Breast epithelium (tissue), 4 donors: ENCODE results near the gene FOXC2. TPM values are rescaled to one million over a fixed set of nuclear protein-coding genes. Genes with fewer than 3 reads are reported as not detected.

ENCODE experiments used
- DNase-seq, 2 donors: peaks; one replicate each; pipeline ENCODE4 v3.0.0-alpha.2; 2019; ENCODE audit warnings: low spot score in 2 of 2
- H3K27ac ChIP-seq, 2 donors: fragments of 200-600 bp; sonication (generic) in 1 of 2; one replicate each; pipeline ENCODE4 v1.5.1; 2016 to 2019; ENCODE audit warnings: mild to moderate bottlenecking in 1 of 2
- H3K27me3 ChIP-seq, 2 donors: fragments of 200-600 bp; sonication (generic) in 1 of 2; one replicate each; pipeline versions ENCODE4 v1.5.1 to v1.6.0; 2017 to 2019; ENCODE audit warnings: control low read depth in 1 of 2, mild to moderate bottlenecking in 1 of 2
- H3K36me3 ChIP-seq: fragments of 200-600 bp; one replicate; pipeline ENCODE4 v1.5.1; 2019
- H3K4me1 ChIP-seq, 2 donors: fragments of 200-600 bp; sonication (generic); one replicate each; pipeline ENCODE4 v1.5.1; 2016 to 2019; ENCODE audit warnings: control low read depth in 1 of 2
- H3K4me3 ChIP-seq, 3 donors: fragments of 200-600 bp; sonication (generic); 1 replicate in 2 of 3; 2 replicates in 1 of 3; pipeline ENCODE4 v1.5.1; 2016 to 2019; ENCODE audit warnings: mild to moderate bottlenecking in 3 of 3, moderate library complexity in 2 of 3
- H3K9me3 ChIP-seq, 2 donors: fragments of 200-600 bp; sonication (generic) in 1 of 2; one replicate each; pipeline ENCODE4 v1.5.1; 2016 to 2019; ENCODE audit warnings: control low read depth in 1 of 2
- POLR2A ChIP-seq: fragments of 450-650 bp; IDR thresholded peaks from one replicate; pipeline ENCODE4 v1.6.1; 2016; ENCODE audit warnings: antibody characterized with exemption, mild to moderate bottlenecking, moderate library complexity
- POLR2AphosphoS5 ChIP-seq, 3 donors: sonication (generic); formaldehyde crosslinking; IDR thresholded peaks; one replicate each; pipeline ENCODE4 v1.6.1; 2017; ENCODE audit warnings: antibody characterized with exemption in 3 of 3
- intact Hi-C: fragments of 100-400 bp; cut with DNase I; formaldehyde crosslinking; loops from one replicate; pipeline ENCODE4 v1.15.1; 2023; ENCODE audit warnings: low total_unique reads
- total RNA-seq, 3 donors: library from RNA; depleted of rRNA; stranded (reverse); fragments of >200 nt; gene quantifications; one replicate each; pipeline ENCODE4 v1.1.0, GENCODE V29; 2016
- TF ChIP-seq, protein P1 (sequence below), 3 donors: fragments of 450-650 bp; IDR thresholded peaks; one replicate each; pipeline ENCODE4 v1.5.1; 2016 to 2017; ENCODE audit warnings: antibody characterized with exemption in 3 of 3, mild to moderate bottlenecking in 3 of 3, moderate library complexity in 3 of 3

FOXC2 gene
- total RNA-seq, 3 donors from 2014 or later = 0.15 to 0.98 (median 0.32) TPM

DNA sequence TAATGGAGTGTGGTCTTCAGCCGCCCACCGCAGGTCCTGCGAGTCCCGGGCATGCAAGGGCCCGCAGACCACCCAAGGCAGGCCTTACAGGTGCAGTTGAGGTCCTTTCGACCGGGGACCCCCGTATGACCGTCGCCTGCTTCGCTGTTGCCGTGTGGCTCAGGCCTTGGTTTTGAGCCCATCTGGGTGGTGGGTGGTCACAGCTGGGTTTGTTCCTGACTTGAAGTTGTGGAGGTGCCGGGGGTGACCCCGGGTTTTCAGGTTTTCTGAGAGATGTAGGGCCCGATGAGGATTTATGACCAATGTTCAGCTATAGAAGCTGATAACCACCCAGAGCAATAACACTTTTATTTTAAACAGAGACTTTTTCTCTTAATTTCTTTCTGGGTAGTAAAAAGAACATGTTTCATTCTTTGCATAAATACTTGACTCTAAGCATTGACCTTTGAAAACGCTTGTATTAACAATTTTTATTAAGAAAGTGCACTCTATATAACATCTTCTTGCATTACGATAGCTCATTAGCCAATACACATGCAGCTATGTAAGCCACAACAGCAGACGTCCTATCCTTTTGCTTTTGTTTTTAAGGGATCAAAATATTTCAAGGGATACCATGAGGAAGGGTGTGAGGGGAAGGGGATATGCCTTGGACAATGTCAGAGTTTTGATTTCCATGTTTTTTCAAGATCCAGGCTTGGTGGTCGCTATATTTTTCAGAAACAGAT, 13.6 kb downstream of the FOXC2 start:
- H3K27ac ChIP-seq = no peak overlapping the region
- H3K36me3 ChIP-seq = no peaks in the 10 kb centered on the region
- H3K9me3 ChIP-seq = no peaks in the 10 kb centered on the region
- no peaks in the 10 kb centered on the region for H3K4me1 ChIP-seq
- peaks cover 0 to 62% of the 10 kb centered on the region in 2 donors for H3K27me3 ChIP-seq
- no peak for DNase-seq
- no peak for TF ChIP-seq POLR2A
- TF ChIP-seq, protein P1, sequence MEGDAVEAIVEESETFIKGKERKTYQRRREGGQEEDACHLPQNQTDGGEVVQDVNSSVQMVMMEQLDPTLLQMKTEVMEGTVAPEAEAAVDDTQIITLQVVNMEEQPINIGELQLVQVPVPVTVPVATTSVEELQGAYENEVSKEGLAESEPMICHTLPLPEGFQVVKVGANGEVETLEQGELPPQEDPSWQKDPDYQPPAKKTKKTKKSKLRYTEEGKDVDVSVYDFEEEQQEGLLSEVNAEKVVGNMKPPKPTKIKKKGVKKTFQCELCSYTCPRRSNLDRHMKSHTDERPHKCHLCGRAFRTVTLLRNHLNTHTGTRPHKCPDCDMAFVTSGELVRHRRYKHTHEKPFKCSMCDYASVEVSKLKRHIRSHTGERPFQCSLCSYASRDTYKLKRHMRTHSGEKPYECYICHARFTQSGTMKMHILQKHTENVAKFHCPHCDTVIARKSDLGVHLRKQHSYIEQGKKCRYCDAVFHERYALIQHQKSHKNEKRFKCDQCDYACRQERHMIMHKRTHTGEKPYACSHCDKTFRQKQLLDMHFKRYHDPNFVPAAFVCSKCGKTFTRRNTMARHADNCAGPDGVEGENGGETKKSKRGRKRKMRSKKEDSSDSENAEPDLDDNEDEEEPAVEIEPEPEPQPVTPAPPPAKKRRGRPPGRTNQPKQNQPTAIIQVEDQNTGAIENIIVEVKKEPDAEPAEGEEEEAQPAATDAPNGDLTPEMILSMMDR (IDR thresholded peaks at IDR 0.05) = no peak
- no peak for TF ChIP-seq POLR2AphosphoS5 (IDR thresholded peaks at IDR 0.05)
- no peak overlapping the region for H3K4me3 ChIP-seq
- intact Hi-C loops = no loop called here

DNA sequence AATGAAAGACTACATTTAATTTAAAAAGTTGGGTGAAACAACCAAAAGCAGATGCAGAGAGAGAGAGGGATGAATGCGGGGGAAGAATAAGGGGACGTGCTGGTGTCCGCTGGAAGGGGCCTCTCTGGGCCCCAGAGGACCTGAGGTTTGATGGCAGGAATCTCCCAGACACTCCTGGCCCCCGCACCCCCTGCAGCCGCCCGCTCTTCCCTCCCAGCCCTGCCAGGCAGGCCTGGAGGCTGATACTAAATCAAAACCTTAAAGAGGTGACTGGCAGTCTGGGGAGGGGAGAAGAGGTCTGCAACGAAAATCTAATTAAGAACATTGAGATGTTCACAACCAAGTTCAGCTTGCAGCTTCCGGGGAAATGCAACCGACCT, 14.2 kb downstream of the FOXC2 start:
- Histone ChIP-seq H3K27ac (no peak overlapping the region), H3K4me3 (no peak overlapping the region)

DNA sequence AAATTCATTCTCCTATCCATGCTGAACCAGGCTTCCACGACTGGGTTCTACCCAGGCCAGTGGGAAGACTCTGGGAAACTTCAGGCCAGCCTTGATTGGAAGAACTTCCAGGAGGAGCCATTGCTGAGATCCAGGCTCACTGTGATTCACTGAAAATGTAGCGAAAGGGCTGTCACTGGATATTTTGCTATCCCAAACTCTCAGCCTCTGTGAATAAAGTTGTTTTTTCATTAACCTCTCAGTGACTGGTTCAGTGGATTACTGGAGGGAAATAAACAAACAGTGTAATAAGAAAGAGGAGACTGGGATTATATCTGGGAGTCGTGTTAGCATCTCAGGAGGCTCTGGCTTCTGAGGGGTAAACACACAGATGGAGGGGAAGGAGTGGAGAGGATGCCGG, 14.8 kb downstream of the FOXC2 start:
- Histone ChIP-seq H3K27ac (no peak overlapping the region), H3K4me1 (no peaks in the 10 kb centered on the region), H3K4me3 (no peak overlapping the region), H3K27me3 (peaks cover 0 to 53% of the 10 kb centered on the region in 2 donors), H3K9me3 (no peaks in the 10 kb centered on the region), H3K36me3 (no peaks in the 10 kb centered on the region)
- TF ChIP-seq POLR2AphosphoS5 (IDR thresholded peaks at IDR 0.05) (no peak), POLR2A (no peak)
- TF ChIP-seq, protein P1 (IDR thresholded peaks at IDR 0.05) = no peak
- intact Hi-C loops = no loop called here
- no peak for DNase-seq

More for the DNA sequence above, 14.2 kb downstream of the FOXC2 start:
- no peak for DNase-seq
- TF ChIP-seq, protein P1 (IDR thresholded peaks at IDR 0.05) = no peak
- TF ChIP-seq POLR2A = no peak
- no peak for TF ChIP-seq POLR2AphosphoS5 (IDR thresholded peaks at IDR 0.05)
- no peaks in the 10 kb centered on the region for H3K4me1 ChIP-seq
- H3K36me3 ChIP-seq = no peaks in the 10 kb centered on the region
- intact Hi-C loops = no loop called here
- peaks cover 0 to 57% of the 10 kb centered on the region in 2 donors for H3K27me3 ChIP-seq
- H3K9me3 ChIP-seq = no peaks in the 10 kb centered on the region

DNA sequence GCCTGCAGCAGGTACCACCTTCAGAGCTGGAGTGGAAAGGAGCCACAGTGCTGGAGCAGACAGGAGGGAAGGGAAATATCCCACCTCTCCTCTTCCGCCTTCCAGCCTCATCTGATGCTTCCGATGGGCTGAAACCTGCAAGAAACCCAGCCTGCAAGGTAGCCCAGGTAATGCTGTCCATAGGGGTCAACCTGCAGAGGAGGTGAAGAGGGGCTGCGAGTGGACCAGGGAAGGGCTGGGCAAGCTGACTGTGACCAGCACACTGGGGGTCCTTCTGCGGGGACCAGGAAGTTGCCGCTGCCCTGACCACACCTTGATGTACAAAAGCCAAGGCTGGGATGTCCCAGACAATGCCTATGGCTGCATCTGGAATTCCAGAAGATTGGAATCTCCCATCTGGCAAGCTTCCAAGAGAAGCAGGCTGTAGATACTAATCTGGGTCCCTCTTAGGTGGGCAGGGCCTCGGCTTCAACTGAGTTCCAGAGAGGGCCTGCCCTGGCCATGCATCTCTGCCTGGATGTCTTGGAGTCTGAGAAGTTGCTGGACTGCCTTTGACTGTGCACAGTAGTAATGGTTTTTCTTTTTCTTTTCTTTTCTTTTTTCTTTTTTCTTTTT, 17.5 kb downstream of the FOXC2 start:
- intact Hi-C loops = loop anchor here (2.0 kb wide), 1 partner anchor 181 kb away; no protein-coding TSS in a partner anchor
- H3K27me3 ChIP-seq = peaks cover 0 to 26% of the 10 kb centered on the region in 2 donors
- no peak for DNase-seq
- H3K27ac ChIP-seq = no peak overlapping the region
- H3K9me3 ChIP-seq = no peaks in the 10 kb centered on the region
- TF ChIP-seq POLR2AphosphoS5 (IDR thresholded peaks at IDR 0.05) (no peak), POLR2A (no peak)
- TF ChIP-seq, protein P1 (IDR thresholded peaks at IDR 0.05) = no peak
- no peaks in the 10 kb centered on the region for H3K36me3 ChIP-seq
- H3K4me3 ChIP-seq = no peak overlapping the region
- H3K4me1 ChIP-seq = no peaks in the 10 kb centered on the region
